ENCODE results near the gene TMC2.

The TMC2 gene

GRCh38 chr20:2595076-2595475 lies 58.7 kb downstream of the TMC2 start:
- Histone ChIP-seq H2AFZ (ENCODE audit: low read length) (no peak overlapping the region), H3K36me3 (replicated peaks in 1 of 2; ENCODE audit: control insufficient read depth in 2 of 2, insufficient read depth in 2 of 2, low read length in 2 of 2) (peaks cover 0 to 2% of the 10 kb centered on the region in 2 donors), H2BK120ac (ENCODE audit: low read depth, low read length) (no peak overlapping the region), H3K23ac (ENCODE audit: low read depth, low read length, poor library complexity) (no peak overlapping the region), H2BK5ac (ENCODE audit: low read length) (no peak overlapping the region), H3K79me1 (ENCODE audit: low read depth, low read length) (no peaks in the 10 kb centered on the region), H3K27me3 (ENCODE audit: control insufficient read depth in 3 of 3, insufficient read depth in 3 of 3, low read depth in 1 of 3, low read length in 3 of 3) (peaks cover 0 to 16% (median 2%) of the 10 kb centered on the region in 3 experiments), H4K91ac (ENCODE audit: low read depth, low read length, poor library complexity) (no peak overlapping the region), H4K8ac (ENCODE audit: low read depth, low read length) (no peak overlapping the region), H3K14ac (ENCODE audit: low read length) (no peak overlapping the region), H3K9me3 (replicated peaks in 1 of 2; ENCODE audit: control insufficient read depth in 2 of 2, insufficient read depth in 1 of 2, low read depth in 1 of 2, low read length in 2 of 2) (peaks cover 0 to 2% of the 10 kb centered on the region in 2 donors), H3K4me3 (ENCODE audit: low read length in 2 of 2) (no peak overlapping the region), H3K27ac (replicated peaks; ENCODE audit: low read length) (no peak overlapping the region), H3K18ac (ENCODE audit: low read length) (no peak overlapping the region), H3K4me2 (ENCODE audit: insufficient read depth, low read length, poor library complexity, severe bottlenecking) (no peak overlapping the region), H3K9ac (ENCODE audit: low read depth, low read length, poor library complexity) (no peak overlapping the region), H2AK5ac (ENCODE audit: low read depth, low read length) (no peak overlapping the region), H2BK15ac (ENCODE audit: low read length) (no peak overlapping the region), H2BK12ac (ENCODE audit: low read length) (no peak overlapping the region), H3K4me1 (ENCODE audit: control insufficient read depth in 2 of 2, insufficient read depth in 1 of 2, low read depth in 1 of 2, low read length in 2 of 2) (peaks cover 3 to 5% of the 10 kb centered on the region in 2 donors), H3K4ac (ENCODE audit: low read length) (no peak overlapping the region)
- no CpG with 5 or more reads among the region's 2 CpGs for WGBS, 2 donors (ENCODE audit: extremely low coverage in 2 of 2, insufficient read length in 2 of 2, insufficient replicate concordance in 1 of 2)
- no peak for DNase-seq (ENCODE audit: low spot score)

GRCh38 chr20:2596673-2597279 lies 60.4 kb downstream of the TMC2 start:
- Histone ChIP-seq H3K9ac (ENCODE audit: low read depth, low read length, poor library complexity) (no peak overlapping the region), H3K9me3 (replicated peaks in 1 of 2; ENCODE audit: control insufficient read depth in 2 of 2, insufficient read depth in 1 of 2, low read depth in 1 of 2, low read length in 2 of 2) (peaks cover 0 to 2% of the 10 kb centered on the region in 2 donors), H2BK15ac (ENCODE audit: low read length) (no peak overlapping the region), H3K4me3 (ENCODE audit: low read length in 2 of 2) (no peak overlapping the region), H2AFZ (ENCODE audit: low read length) (no peak overlapping the region), H3K18ac (ENCODE audit: low read length) (no peak overlapping the region), H4K91ac (ENCODE audit: low read depth, low read length, poor library complexity) (no peak overlapping the region), H3K4ac (ENCODE audit: low read length) (no peak overlapping the region), H3K79me1 (ENCODE audit: low read depth, low read length) (no peaks in the 10 kb centered on the region), H3K4me1 (ENCODE audit: control insufficient read depth in 2 of 2, insufficient read depth in 1 of 2, low read depth in 1 of 2, low read length in 2 of 2) (peaks cover 3 to 5% of the 10 kb centered on the region in 2 donors), H2BK5ac (ENCODE audit: low read length) (no peak overlapping the region), H3K27me3 (ENCODE audit: control insufficient read depth in 3 of 3, insufficient read depth in 3 of 3, low read depth in 1 of 3, low read length in 3 of 3) (peaks cover 0 to 16% (median 2%) of the 10 kb centered on the region in 3 experiments), H2BK120ac (ENCODE audit: low read depth, low read length) (no peak overlapping the region), H2AK5ac (ENCODE audit: low read depth, low read length) (no peak overlapping the region), H2BK12ac (ENCODE audit: low read length) (no peak overlapping the region), H3K4me2 (ENCODE audit: insufficient read depth, low read length, poor library complexity, severe bottlenecking) (no peak overlapping the region), H3K14ac (ENCODE audit: low read length) (no peak overlapping the region), H3K23ac (ENCODE audit: low read depth, low read length, poor library complexity) (no peak overlapping the region), H3K27ac (replicated peaks; ENCODE audit: low read length) (no peak overlapping the region), H4K8ac (ENCODE audit: low read depth, low read length) (no peak overlapping the region), H3K36me3 (replicated peaks in 1 of 2; ENCODE audit: control insufficient read depth in 2 of 2, insufficient read depth in 2 of 2, low read length in 2 of 2) (peaks cover 0 to 2% of the 10 kb centered on the region in 2 donors)
- no CpG with 5 or more reads among the region's 8 CpGs for WGBS, 2 donors (ENCODE audit: extremely low coverage in 2 of 2, insufficient read length in 2 of 2, insufficient replicate concordance in 1 of 2)
- DNase-seq (ENCODE audit: low spot score): no peak

- H3K4me1 ChIP-seq (ENCODE audit: control insufficient read depth in 2 of 2, insufficient read depth in 1 of 2, low read depth in 1 of 2, low read length in 2 of 2): peaks cover 3 to 5% of the 10 kb centered on the region in 2 donors
- no peak overlapping the region for H3K27ac ChIP-seq (replicated peaks; ENCODE audit: low read length)
- H3K18ac ChIP-seq (ENCODE audit: low read length): no peak overlapping the region
- H3K9ac ChIP-seq (ENCODE audit: low read depth, low read length, poor library complexity): no peak overlapping the region
- H3K4ac ChIP-seq (ENCODE audit: low read length): no peak overlapping the region
- no peaks in the 10 kb centered on the region for H3K36me3 ChIP-seq (replicated peaks in 1 of 2; ENCODE audit: control insufficient read depth in 2 of 2, insufficient read depth in 2 of 2, low read length in 2 of 2)
- no CpG with 5 or more reads among the region's 5 CpGs for WGBS, 2 donors (ENCODE audit: extremely low coverage in 2 of 2, insufficient read length in 2 of 2, insufficient replicate concordance in 1 of 2)
- no peak overlapping the region for H2BK5ac ChIP-seq (ENCODE audit: low read length)
- no peak overlapping the region for H4K8ac ChIP-seq (ENCODE audit: low read depth, low read length)
- no peak overlapping the region for H2BK12ac ChIP-seq (ENCODE audit: low read length)
- H2AFZ ChIP-seq (ENCODE audit: low read length): peak overlapping the region; percentile 33
- no peak overlapping the region for H3K4me2 ChIP-seq (ENCODE audit: insufficient read depth, low read length, poor library complexity, severe bottlenecking)
- peaks cover 0 to 2% of the 10 kb centered on the region in 2 donors for H3K9me3 ChIP-seq (replicated peaks in 1 of 2; ENCODE audit: control insufficient read depth in 2 of 2, insufficient read depth in 1 of 2, low read depth in 1 of 2, low read length in 2 of 2)
- DNase-seq (ENCODE audit: low spot score): peak; percentile 29
- H2AK5ac ChIP-seq (ENCODE audit: low read depth, low read length): no peak overlapping the region
- no peak overlapping the region for H2BK15ac ChIP-seq (ENCODE audit: low read length)
- H4K91ac ChIP-seq (ENCODE audit: low read depth, low read length, poor library complexity): no peak overlapping the region
- H3K79me1 ChIP-seq (ENCODE audit: low read depth, low read length): no peaks in the 10 kb centered on the region
- H3K27me3 ChIP-seq (ENCODE audit: control insufficient read depth in 3 of 3, insufficient read depth in 3 of 3, low read depth in 1 of 3, low read length in 3 of 3): peaks cover 0 to 4% (median 0%) of the 10 kb centered on the region in 3 experiments
- H3K23ac ChIP-seq (ENCODE audit: low read depth, low read length, poor library complexity): no peak overlapping the region
- H2BK120ac ChIP-seq (ENCODE audit: low read depth, low read length): no peak overlapping the region
- no peak overlapping the region for H3K4me3 ChIP-seq (ENCODE audit: low read length in 2 of 2)
- H3K14ac ChIP-seq (ENCODE audit: low read length): no peak overlapping the region
These were observed 63.1 kb downstream of the TMC2 start for GRCh38 chr20:2599288-2600006.

GRCh38 chr20:2602046-2602735 lies 65.8 kb downstream of the TMC2 start:
- Histone ChIP-seq H3K36me3 (replicated peaks in 1 of 2; ENCODE audit: control insufficient read depth in 2 of 2, insufficient read depth in 2 of 2, low read length in 2 of 2) (no peaks in the 10 kb centered on the region), H3K9ac (ENCODE audit: low read depth, low read length, poor library complexity) (no peak overlapping the region), H3K79me1 (ENCODE audit: low read depth, low read length) (no peaks in the 10 kb centered on the region), H3K4me3 (ENCODE audit: low read length in 2 of 2) (no peak overlapping the region), H3K27ac (replicated peaks; ENCODE audit: low read length) (no peak overlapping the region), H3K14ac (ENCODE audit: low read length) (no peak overlapping the region), H3K4me1 (ENCODE audit: control insufficient read depth in 2 of 2, insufficient read depth in 1 of 2, low read depth in 1 of 2, low read length in 2 of 2) (peaks cover 3 to 5% of the 10 kb centered on the region in 2 donors), H4K8ac (ENCODE audit: low read depth, low read length) (no peak overlapping the region), H3K4ac (ENCODE audit: low read length) (no peak overlapping the region), H3K9me3 (replicated peaks in 1 of 2; ENCODE audit: control insufficient read depth in 2 of 2, insufficient read depth in 1 of 2, low read depth in 1 of 2, low read length in 2 of 2) (peaks cover 5 to 7% of the 10 kb centered on the region in 2 donors), H3K27me3 (ENCODE audit: control insufficient read depth in 3 of 3, insufficient read depth in 3 of 3, low read depth in 1 of 3, low read length in 3 of 3) (no peaks in the 10 kb centered on the region), H2AFZ (ENCODE audit: low read length) (peak overlapping the region; percentile 59), H3K18ac (ENCODE audit: low read length) (no peak overlapping the region), H3K23ac (ENCODE audit: low read depth, low read length, poor library complexity) (no peak overlapping the region), H2BK12ac (ENCODE audit: low read length) (no peak overlapping the region), H2BK5ac (ENCODE audit: low read length) (no peak overlapping the region), H2BK120ac (ENCODE audit: low read depth, low read length) (no peak overlapping the region), H3K4me2 (ENCODE audit: insufficient read depth, low read length, poor library complexity, severe bottlenecking) (no peak overlapping the region), H4K91ac (ENCODE audit: low read depth, low read length, poor library complexity) (no peak overlapping the region), H2AK5ac (ENCODE audit: low read depth, low read length) (no peak overlapping the region), H2BK15ac (ENCODE audit: low read length) (no peak overlapping the region)
- no CpG with 5 or more reads among the region's 9 CpGs for WGBS, 2 donors (ENCODE audit: extremely low coverage in 2 of 2, insufficient read length in 2 of 2, insufficient replicate concordance in 1 of 2)
- no peak for DNase-seq (ENCODE audit: low spot score)

Data from neuronal stem cell (in vitro differentiated cells).